ENCODE results near the gene TUBAL3. TPM values are rescaled to one million over a fixed set of nuclear protein-coding genes. Genes with fewer than 3 reads are reported as not detected.

TUBAL3 gene
- polyA plus RNA-seq, 1 donor (not counting 4 experiments of a cell fraction or from before 2014, with no cell fraction given) = 2.6 TPM

DNA sequence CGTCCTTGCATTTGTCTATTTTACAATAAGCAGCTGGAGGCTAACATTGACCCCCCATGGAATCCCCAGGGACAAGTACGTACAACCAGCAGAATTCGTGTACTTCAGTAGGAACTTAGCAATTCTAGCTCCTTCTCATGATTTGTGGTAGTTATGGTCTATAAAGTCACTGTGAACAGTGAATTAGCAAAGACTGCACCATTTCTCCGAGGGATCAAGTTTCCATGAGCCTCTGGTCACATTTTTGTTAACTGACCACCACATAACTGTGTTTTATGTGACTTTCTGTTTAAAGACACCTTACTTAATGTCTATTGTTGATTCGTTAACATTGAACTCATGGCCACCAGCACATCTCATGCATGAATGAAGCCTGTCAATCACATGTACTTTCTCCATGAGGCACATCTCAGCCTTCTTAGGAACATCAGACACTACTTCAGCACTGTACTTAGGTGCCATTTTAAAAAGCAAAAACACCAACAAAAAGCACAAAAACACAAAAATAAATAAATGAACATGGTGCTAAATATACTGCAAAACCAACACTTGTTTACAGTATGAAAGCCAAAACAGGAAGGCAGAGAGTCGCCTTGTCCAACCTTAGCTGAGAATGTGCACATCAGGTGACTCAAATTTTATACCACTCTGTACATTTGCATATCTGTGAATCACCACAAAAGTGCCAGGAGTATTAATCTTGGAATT, 48.9 kb downstream of the TUBAL3 start:
- Histone ChIP-seq H3K79me2 (ENCODE audit: control insufficient read depth, insufficient read depth, low read length) (no peaks in the 10 kb centered on the region), H3K4me2 (ENCODE audit: control insufficient read depth, extremely low read depth, insufficient read depth, low read depth, low read length) (no peak overlapping the region), H4K20me1 (ENCODE audit: control insufficient read depth, extremely low read depth, insufficient read depth, low read length) (no peaks in the 10 kb centered on the region), H3K27ac (ENCODE audit: control insufficient read depth, insufficient read depth, low read length) (no peak overlapping the region), H3K36me3 (ENCODE audit: control insufficient read depth in 2 of 2, extremely low read depth in 1 of 2, insufficient read depth in 2 of 2, low read length in 2 of 2) (no peaks in the 10 kb centered on the region), H3K9me1 (ENCODE audit: control insufficient read depth, extremely low read depth, insufficient read depth, low read length) (no peaks in the 10 kb centered on the region), H3K4me1 (ENCODE audit: control insufficient read depth, extremely low read depth, insufficient read depth, low read length) (no peaks in the 10 kb centered on the region), H3K9ac (ENCODE audit: control insufficient read depth, extremely low read depth, insufficient read depth, low read length) (no peak overlapping the region), H3K9me3 (ENCODE audit: control insufficient read depth, low read depth, low read length) (no peaks in the 10 kb centered on the region), H3K4me3 (ENCODE audit: control insufficient read depth in 2 of 3, extremely low read depth in 1 of 3, insufficient read depth in 2 of 3, low read depth in 1 of 3, low read length in 3 of 3) (no peak overlapping the region), H2AFZ (ENCODE audit: control insufficient read depth, low read length) (no peak overlapping the region), H3K27me3 (ENCODE audit: control insufficient read depth, extremely low read depth, insufficient read depth, low read length) (peaks cover 6% of the 10 kb centered on the region)
- TF ChIP-seq EZH2 (IDR thresholded peaks at IDR 0.05; ENCODE audit: low read length) = no peak
- TF ChIP-seq, protein P1, sequence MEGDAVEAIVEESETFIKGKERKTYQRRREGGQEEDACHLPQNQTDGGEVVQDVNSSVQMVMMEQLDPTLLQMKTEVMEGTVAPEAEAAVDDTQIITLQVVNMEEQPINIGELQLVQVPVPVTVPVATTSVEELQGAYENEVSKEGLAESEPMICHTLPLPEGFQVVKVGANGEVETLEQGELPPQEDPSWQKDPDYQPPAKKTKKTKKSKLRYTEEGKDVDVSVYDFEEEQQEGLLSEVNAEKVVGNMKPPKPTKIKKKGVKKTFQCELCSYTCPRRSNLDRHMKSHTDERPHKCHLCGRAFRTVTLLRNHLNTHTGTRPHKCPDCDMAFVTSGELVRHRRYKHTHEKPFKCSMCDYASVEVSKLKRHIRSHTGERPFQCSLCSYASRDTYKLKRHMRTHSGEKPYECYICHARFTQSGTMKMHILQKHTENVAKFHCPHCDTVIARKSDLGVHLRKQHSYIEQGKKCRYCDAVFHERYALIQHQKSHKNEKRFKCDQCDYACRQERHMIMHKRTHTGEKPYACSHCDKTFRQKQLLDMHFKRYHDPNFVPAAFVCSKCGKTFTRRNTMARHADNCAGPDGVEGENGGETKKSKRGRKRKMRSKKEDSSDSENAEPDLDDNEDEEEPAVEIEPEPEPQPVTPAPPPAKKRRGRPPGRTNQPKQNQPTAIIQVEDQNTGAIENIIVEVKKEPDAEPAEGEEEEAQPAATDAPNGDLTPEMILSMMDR (optimal IDR thresholded peaks at IDR 0.05 in 1 of 3, IDR thresholded peaks at IDR 0.05 in 1 of 3, conservative IDR thresholded peaks at IDR 0.05 in 1 of 3; ENCODE audit: extremely low read depth in 1 of 3, insufficient read depth in 2 of 3, low read length in 3 of 3) = no peak
- DNase-seq (ENCODE audit: low read depth, low spot score) (no peak), FAIRE-seq (no peak)
- dilution Hi-C loops (cut with MboI; ENCODE audit: extremely low pct_ligation_motif_present, low sequenced_read_pairs) = no loop called here

DNA sequence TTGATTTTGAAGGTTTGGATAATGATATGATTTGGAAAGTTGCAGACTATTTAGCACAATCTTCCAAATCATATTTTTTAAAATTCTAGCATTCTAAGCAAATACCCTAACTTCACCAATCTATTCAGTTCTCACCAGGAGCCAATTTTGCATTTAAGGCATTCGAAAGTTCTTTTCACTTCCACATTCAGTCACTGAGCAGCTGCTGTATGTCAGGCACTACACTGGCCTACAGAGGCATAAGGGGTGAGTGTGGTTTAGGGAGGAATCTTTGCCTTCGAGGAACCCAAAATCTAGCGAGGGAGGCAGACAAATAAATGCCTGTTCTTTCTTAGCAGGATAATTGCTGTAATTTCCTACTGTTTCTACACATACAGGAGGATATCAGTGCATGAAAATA, 50.6 kb downstream of the TUBAL3 start:
- peaks cover 3% of the 10 kb centered on the region for H3K27me3 ChIP-seq (ENCODE audit: control insufficient read depth, extremely low read depth, insufficient read depth, low read length)
- H4K20me1 ChIP-seq (ENCODE audit: control insufficient read depth, extremely low read depth, insufficient read depth, low read length) = no peaks in the 10 kb centered on the region
- DNase-seq (ENCODE audit: low read depth, low spot score) (no peak), FAIRE-seq (no peak)
- dilution Hi-C loops (cut with MboI; ENCODE audit: extremely low pct_ligation_motif_present, low sequenced_read_pairs) = no loop called here
- no peak overlapping the region for H3K4me2 ChIP-seq (ENCODE audit: control insufficient read depth, extremely low read depth, insufficient read depth, low read depth, low read length)
- H3K9me3 ChIP-seq (ENCODE audit: control insufficient read depth, low read depth, low read length) = no peaks in the 10 kb centered on the region
- H3K9me1 ChIP-seq (ENCODE audit: control insufficient read depth, extremely low read depth, insufficient read depth, low read length) = no peaks in the 10 kb centered on the region
- H3K4me1 ChIP-seq (ENCODE audit: control insufficient read depth, extremely low read depth, insufficient read depth, low read length) = no peaks in the 10 kb centered on the region
- H3K79me2 ChIP-seq (ENCODE audit: control insufficient read depth, insufficient read depth, low read length) = no peaks in the 10 kb centered on the region
- H3K4me3 ChIP-seq (ENCODE audit: control insufficient read depth in 2 of 3, extremely low read depth in 1 of 3, insufficient read depth in 2 of 3, low read depth in 1 of 3, low read length in 3 of 3) = no peak overlapping the region
- no peak overlapping the region for H2AFZ ChIP-seq (ENCODE audit: control insufficient read depth, low read length)
- no peaks in the 10 kb centered on the region for H3K36me3 ChIP-seq (ENCODE audit: control insufficient read depth in 2 of 2, extremely low read depth in 1 of 2, insufficient read depth in 2 of 2, low read length in 2 of 2)
- TF ChIP-seq, protein P1 (optimal IDR thresholded peaks at IDR 0.05 in 1 of 3, IDR thresholded peaks at IDR 0.05 in 1 of 3, conservative IDR thresholded peaks at IDR 0.05 in 1 of 3; ENCODE audit: extremely low read depth in 1 of 3, insufficient read depth in 2 of 3, low read length in 3 of 3) = no peak
- no peak for TF ChIP-seq EZH2 (IDR thresholded peaks at IDR 0.05; ENCODE audit: low read length)
- no peak overlapping the region for H3K27ac ChIP-seq (ENCODE audit: control insufficient read depth, insufficient read depth, low read length)
- no peak overlapping the region for H3K9ac ChIP-seq (ENCODE audit: control insufficient read depth, extremely low read depth, insufficient read depth, low read length)
